ENCODE data around the gene FOXG1. TPM values are rescaled to one million over a fixed set of nuclear protein-coding genes. Genes with fewer than 3 reads are reported as not detected.

The FOXG1 gene
- total RNA-seq, 2 donors from 2014 or later = not detected

- H3K27ac ChIP-seq = no peak overlapping the region
- no peaks in the 10 kb centered on the region for H3K9me3 ChIP-seq
- peaks cover 0 to 54% of the 10 kb centered on the region in 2 donors for H3K27me3 ChIP-seq
- ATAC-seq (no peak), DNase-seq (no peak)
- TF ChIP-seq POLR2A (IDR thresholded peaks at IDR 0.05) = no peak
- TF ChIP-seq CTCF (IDR thresholded peaks at IDR 0.05) = no peak
- intact Hi-C loops (cut with DNase I) = no loop called here
- no peaks in the 10 kb centered on the region for H3K36me3 ChIP-seq (replicated peaks in 1 of 2; ENCODE audit: insufficient read depth in 1 of 2, low read depth in 2 of 2)
- H3K4me1 ChIP-seq = peaks cover 12% of the 10 kb centered on the region
- 0 to 3% methylated on average over 1 of the region's 1 CpG for WGBS, 2 donors
- no peak overlapping the region for H3K4me3 ChIP-seq
These were observed 4.6 kb downstream of the FOXG1 start for GRCh38 chr14:28771168-28771567.

- 6 to 8% methylated on average over 3 of the region's 3 CpGs for WGBS, 2 donors
- H3K36me3 ChIP-seq (replicated peaks in 1 of 2; ENCODE audit: insufficient read depth in 1 of 2, low read depth in 2 of 2) = no peaks in the 10 kb centered on the region
- DNase-seq (no peak), ATAC-seq (no peak)
- H3K4me1 ChIP-seq = peaks cover 10% of the 10 kb centered on the region
- intact Hi-C loops (cut with DNase I) = no loop called here
- no peak overlapping the region for H3K4me3 ChIP-seq
- H3K27me3 ChIP-seq = peaks cover 0 to 63% of the 10 kb centered on the region in 2 donors
- TF ChIP-seq POLR2A (IDR thresholded peaks at IDR 0.05) = no peak
- no peak for TF ChIP-seq CTCF (IDR thresholded peaks at IDR 0.05)
- no peaks in the 10 kb centered on the region for H3K9me3 ChIP-seq
- no peak overlapping the region for H3K27ac ChIP-seq
These were observed 6.0 kb downstream of the FOXG1 start for GRCh38 chr14:28772613-28773012.

GRCh38 chr14:28773176-28773575 lies 6.6 kb downstream of the FOXG1 start:
- 4 to 9% methylated on average over 7 of the region's 7 CpGs for WGBS, 2 donors
- Histone ChIP-seq H3K4me1 (peaks cover 10% of the 10 kb centered on the region), H3K27ac (no peak overlapping the region), H3K36me3 (replicated peaks in 1 of 2; ENCODE audit: insufficient read depth in 1 of 2, low read depth in 2 of 2) (no peaks in the 10 kb centered on the region), H3K27me3 (peaks cover 0 to 63% of the 10 kb centered on the region in 2 donors), H3K9me3 (no peaks in the 10 kb centered on the region), H3K4me3 (no peak overlapping the region)
- ATAC-seq = no peak
- DNase-seq = no peak
- TF ChIP-seq POLR2A (IDR thresholded peaks at IDR 0.05) (no peak), CTCF (IDR thresholded peaks at IDR 0.05) (no peak)
- intact Hi-C loops (cut with DNase I) = no loop called here

GRCh38 chr14:28773861-28774691 lies 7.5 kb downstream of the FOXG1 start:
- H3K4me1 ChIP-seq = peaks cover 10% of the 10 kb centered on the region
- intact Hi-C loops (cut with DNase I) = no loop called here
- WGBS, 2 donors = 2 to 5% methylated on average over 33 to 47 of the region's 47 CpGs
- ATAC-seq (no peak), DNase-seq (peak in 2 of 4 donors; percentile 19 to 30)
- H3K36me3 ChIP-seq (replicated peaks in 1 of 2; ENCODE audit: insufficient read depth in 1 of 2, low read depth in 2 of 2) = no peaks in the 10 kb centered on the region
- no peaks in the 10 kb centered on the region for H3K9me3 ChIP-seq
- TF ChIP-seq CTCF (IDR thresholded peaks at IDR 0.05) = peak in 3 of 7 experiments; percentile 6 to 20 (median 14)
- TF ChIP-seq POLR2A (IDR thresholded peaks at IDR 0.05) = no peak
- peaks cover 0 to 57% of the 10 kb centered on the region in 2 donors for H3K27me3 ChIP-seq
- no peak overlapping the region for H3K4me3 ChIP-seq
- no peak overlapping the region for H3K27ac ChIP-seq

All from body of pancreas (tissue), 4 donors.